B cell (primary cell): ENCODE results near the gene CBX4. TPM values are rescaled to one million over a fixed set of nuclear protein-coding genes. Genes with fewer than 3 reads are reported as not detected.

Source experiments
- ATAC-seq: fragments of 200-7000 bp; cut with Tn5 transposase; one replicate; pipeline ENCODE4 v1.10.0; 2021; ENCODE audit warnings: low read depth, mild to moderate bottlenecking, moderate number of reproducible peaks, moderate library complexity
- CTCF ChIA-PET: fragments of 350-600 bp; sonication (Branson Sonifier 250); formaldehyde crosslinking; loops from one replicate; lab custom pipeline; 2021; ENCODE audit warnings: antibody characterized with exemption, inconsistent platforms; lab: Charles Lee
- POLR2A ChIA-PET: fragments of 350-600 bp; sonication (Branson Sonifier 250); formaldehyde crosslinking; loops from one replicate; lab custom pipeline; 2021; ENCODE audit warnings: antibody characterized with exemption; lab: Charles Lee
- DNase-seq: peaks from one replicate; pipeline ENCODE4 v3.0.0; 2013
- H2AFZ ChIP-seq: 2 replicates; pipeline ENCODE4 v1.6.1; 2012; ENCODE audit warnings: mild to moderate bottlenecking, low read depth, low read length; ENCODE audit not compliant: insufficient read depth, poor library complexity, severe bottlenecking
- H3K27ac ChIP-seq, 2 donors: 1 replicate in 1 of 2; 2 replicates in 1 of 2; pipeline ENCODE4 v1.5.1; 2012 to 2013; ENCODE audit warnings: low read length in 2 of 2, mild to moderate bottlenecking in 2 of 2, moderate library complexity in 1 of 2
- H3K27me3 ChIP-seq, 4 experiments: fragments of 200-600 bp in 1 of 4; sonication (generic) in 1 of 4; replicated peaks in 1 of 4; 1 replicate in 2 of 4; 2 replicates in 2 of 4; pipeline versions ENCODE4 v1.6.1 to v1.7.0; 2013 to 2016; ENCODE audit warnings: low read length in 3 of 4, mild to moderate bottlenecking in 2 of 4, mixed read lengths in 1 of 4, moderate library complexity in 1 of 4; ENCODE audit not compliant: insufficient read depth in 4 of 4, control insufficient read depth in 3 of 4; ENCODE audit errors: control extremely low read depth in 1 of 4
- H3K36me3 ChIP-seq, 2 experiments: replicated peaks in 1 of 2; 1 replicate in 1 of 2; 2 replicates in 1 of 2; pipeline versions ENCODE4 v1.6.1 to v1.7.1; 2013; ENCODE audit warnings: low read length in 1 of 2; ENCODE audit not compliant: insufficient read depth in 2 of 2, control insufficient read depth in 1 of 2; ENCODE audit errors: control extremely low read depth in 1 of 2, extremely low read depth in 1 of 2
- H3K4me1 ChIP-seq, 2 donors: fragments of 200-600 bp in 1 of 2; sonication (generic) in 1 of 2; 1 replicate in 1 of 2; 2 replicates in 1 of 2; pipeline versions ENCODE4 v1.5.1 to v1.6.1; 2013 to 2017; ENCODE audit warnings: low read length in 2 of 2; ENCODE audit not compliant: control insufficient read depth in 2 of 2, insufficient read depth in 2 of 2
- H3K4me2 ChIP-seq: replicated peaks from 2 replicates; pipeline ENCODE3; 2012; ENCODE audit warnings: mild to moderate bottlenecking, low read depth, low read length; ENCODE audit not compliant: poor library complexity, severe bottlenecking
- H3K4me3 ChIP-seq, 5 experiments: fragments of 200-600 bp in 1 of 5; sonication (generic) in 1 of 5; 1 replicate in 3 of 5; 2 replicates in 2 of 5; pipeline versions ENCODE4 v1.5.1 to v1.7.0; 2011 to 2016; ENCODE audit warnings: low read length in 4 of 5, mild to moderate bottlenecking in 4 of 5, low read depth in 2 of 5, control low read depth in 1 of 5, moderate library complexity in 1 of 5; ENCODE audit not compliant: insufficient read depth in 1 of 5; ENCODE audit errors: control extremely low read depth in 1 of 5, extremely low read depth in 1 of 5
- H3K79me2 ChIP-seq: fragments of 200-600 bp; sonication (generic); one replicate; pipeline ENCODE4 v1.6.0; 2016; ENCODE audit warnings: low read length; ENCODE audit not compliant: control insufficient read depth, insufficient read depth
- H3K9ac ChIP-seq: fragments of 200-600 bp; sonication (generic); 2 replicates; pipeline ENCODE4 v1.6.1; 2017; ENCODE audit warnings: mild to moderate bottlenecking, low read length, moderate library complexity
- H3K9me3 ChIP-seq, 3 donors: one replicate each; pipeline versions ENCODE4 v1.6.1 to v1.7.1; 2013; ENCODE audit warnings: low read length in 2 of 3; ENCODE audit not compliant: control insufficient read depth in 2 of 3, insufficient read depth in 1 of 3; ENCODE audit errors: control extremely low read depth in 1 of 3
- H4K20me1 ChIP-seq: 2 replicates; pipeline ENCODE4 v1.6.0; 2012; ENCODE audit warnings: mild to moderate bottlenecking, low read length; ENCODE audit not compliant: insufficient read depth, control insufficient read depth, poor library complexity, severe bottlenecking
- H3K27ac Mint-ChIP-seq: one replicate; pipeline ENCODE4 v1.8.0; 2021; ENCODE audit warnings: mixed read lengths
- H3K27me3 Mint-ChIP-seq: one replicate; pipeline ENCODE4 v1.8.0; 2021; ENCODE audit warnings: mixed read lengths
- H3K4me1 Mint-ChIP-seq: one replicate; pipeline ENCODE4 v1.8.0; 2021; ENCODE audit warnings: mixed read lengths
- H3K4me3 Mint-ChIP-seq: one replicate; pipeline ENCODE4 v1.8.0; 2021; ENCODE audit warnings: mixed read lengths
- H3K9me3 Mint-ChIP-seq: one replicate; pipeline ENCODE4 v1.8.0; 2022; ENCODE audit warnings: mixed read lengths; ENCODE audit not compliant: insufficient read depth
- CTCF ChIP-seq: fragments of 200-600 bp; IDR thresholded peaks from one replicate; pipeline ENCODE4 v1.8.0; 2022; ENCODE audit warnings: antibody characterized with exemption, mild to moderate bottlenecking
- EZH2 ChIP-seq: IDR thresholded peaks from 2 replicates; pipeline ENCODE4 v1.6.1; 2012; ENCODE audit warnings: borderline replicate concordance, low read depth, mild to moderate bottlenecking, moderate library complexity, low read length; ENCODE audit not compliant: insufficient read depth, poor library complexity, severe bottlenecking
- WGBS: methylation state at CpG from one replicate; pipeline ENCODE4 v1.1.5; 2013; ENCODE audit warnings: missing lambda C conversion rate; ENCODE audit not compliant: insufficient coverage; 5-methylcytosine and 5-hydroxymethylcytosine counted together
- intact Hi-C: fragments of 100-400 bp; cut with micrococcal nuclease; formaldehyde crosslinking; loops from one replicate; pipeline ENCODE4 v1.10.0; 2022
- polyA plus RNA-seq: library from polyadenylated mRNA; depleted of rRNA; stranded (reverse); fragments of >200 nt; gene quantifications from 2 replicates; pipeline ENCODE4 v1.2.3, GENCODE V29; 2012
- total RNA-seq, 2 donors: library from RNA; stranded (reverse); fragments of 120-200 nt in 1 of 2; gene quantifications; 1 replicate in 1 of 2; 2 replicates in 1 of 2; pipeline versions ENCODE4 v1.2.3 to v1.2.4, GENCODE V29; 2013 to 2022

Gene CBX4
- total and polyA plus RNA-seq, 2 donors (not counting 1 experiment from before 2014, with no cell fraction given): 81.9 to 115 TPM

DNA sequence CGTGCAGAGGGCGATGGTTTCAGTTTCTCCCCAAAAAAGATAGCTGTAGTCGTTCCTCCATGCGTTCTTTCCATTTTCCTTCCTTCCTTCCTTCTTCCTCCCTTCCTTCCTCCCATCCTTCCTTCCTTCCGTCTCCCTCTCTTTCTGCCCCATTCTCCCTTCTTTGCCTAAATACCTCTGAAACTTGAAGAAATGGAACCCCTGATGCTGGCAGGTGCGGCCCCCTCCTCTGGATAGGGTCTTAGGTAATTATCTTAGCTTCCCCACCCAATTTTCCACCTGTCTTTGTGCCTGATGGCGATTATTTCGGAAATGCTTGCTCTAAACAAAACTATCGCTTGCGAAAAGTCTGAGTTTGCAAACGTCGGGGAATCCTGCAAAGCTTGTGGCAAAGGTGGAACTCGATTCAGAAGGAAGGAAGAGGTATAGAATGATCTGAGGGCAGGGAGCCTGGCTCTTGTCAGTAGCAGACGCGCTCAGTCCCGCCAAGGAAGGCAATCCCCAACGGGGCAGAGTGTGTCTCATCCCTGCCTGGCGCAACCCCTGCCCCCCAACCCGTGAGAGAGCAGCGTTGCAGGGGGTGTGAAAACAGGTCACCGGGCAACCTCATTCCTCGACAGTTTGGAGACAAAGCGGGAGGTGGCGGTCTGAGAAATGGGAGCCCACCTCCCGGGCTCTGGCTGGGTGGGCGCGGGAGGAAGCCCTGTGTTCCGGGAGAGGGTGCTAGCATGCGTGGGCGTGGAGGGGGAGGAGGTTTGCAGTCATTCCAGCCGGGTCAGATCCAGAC lies 39.5 kb downstream of the CBX4 start:
- Mint-ChIP-seq H3K4me1 (peaks cover 44% of the 10 kb centered on the region), H3K27ac (peak overlapping the region; percentile 91), H3K4me3 (peak overlapping the region; percentile 65), H3K27me3 (peaks cover 35% of the 10 kb centered on the region), H3K9me3 (peaks cover 3% of the 10 kb centered on the region)
- peaks cover 0 to 3% of the 10 kb centered on the region in 2 experiments for H3K36me3 ChIP-seq
- no peak overlapping the region for H3K4me3 ChIP-seq
- ChIA-PET CTCF (interaction anchor here (0.5 to 3.6 kb wide), 6 partner anchors 9 to 43 kb away, joined by 3 to 18 read pairs (median 4); no protein-coding TSS in a partner anchor), POLR2A (interaction anchor here (0.7 to 1.5 kb wide), 5 partner anchors 9 to 40 kb away, joined by 3 to 5 read pairs (median 4); partner anchors contain the start of gene CBX4)
- no peak overlapping the region for H3K9ac ChIP-seq
- peak overlapping the region; percentile 36 for H3K4me2 ChIP-seq
- no peak overlapping the region for H2AFZ ChIP-seq
- 6% methylated on average over 30 of the region's 31 CpGs for WGBS
- H3K9me3 ChIP-seq: peaks cover 0 to 71% (median 31%) of the 10 kb centered on the region in 3 donors
- peaks cover 4% of the 10 kb centered on the region for H3K79me2 ChIP-seq
- no peak overlapping the region for H3K27ac ChIP-seq
- H4K20me1 ChIP-seq: peaks cover 45% of the 10 kb centered on the region
- DNase-seq: no peak
- TF ChIP-seq EZH2 (no peak), CTCF (no peak)
- H3K4me1 ChIP-seq: peaks cover 71 to 77% of the 10 kb centered on the region in 2 donors
- H3K27me3 ChIP-seq: peaks cover 0 to 69% (median 54%) of the 10 kb centered on the region in 4 experiments
- ATAC-seq: no peak
- intact Hi-C loops: loop anchor here (5.0 kb wide), 2 partner anchors 1598 to 1713 kb away; partner anchors contain the start of genes ACTG1 and BAHCC1
